Smooth muscle cell (in vitro differentiated cells): ENCODE data around the gene PATL2. TPM values are rescaled to one million over a fixed set of nuclear protein-coding genes. Genes with fewer than 3 reads are reported as not detected.
A peak's percentile ranks its signal among the peaks of the same experiment; 100 is the strongest.
"Not testable (repeated sequence)": the region's sequence is repeated elsewhere in the genome, so short reads cannot be mapped to it uniquely, and the experiment has no call there.

Experiments
- DNase-seq: peaks from one replicate; lab custom pipeline; 2025; ENCODE audit not compliant: unreplicated experiment; lab: John Stamatoyannopoulos, UW
- H2AFZ ChIP-seq: fragments of 200-600 bp; sonication (generic); 2 replicates; pipeline ENCODE4 v1.6.0; 2016; ENCODE audit warnings: antibody characterized with exemption, low read depth, mild to moderate bottlenecking
- H3F3A ChIP-seq: fragments of 200-600 bp; sonication (generic); 2 replicates; pipeline ENCODE4 v1.6.0; 2017; ENCODE audit warnings: antibody characterized with exemption, low read depth
- H3K27ac ChIP-seq: fragments of 200-600 bp; sonication (generic); 2 replicates; pipeline ENCODE4 v1.5.1; 2016; ENCODE audit warnings: low read depth, mild to moderate bottlenecking
- H3K27me3 ChIP-seq: fragments of 200-600 bp; sonication (generic); 2 replicates; pipeline ENCODE4 v1.6.1; 2016; ENCODE audit warnings: low read depth, mild to moderate bottlenecking
- H3K36me3 ChIP-seq: fragments of 200-600 bp; sonication (generic); 2 replicates; pipeline ENCODE4 v1.5.1; 2016; ENCODE audit warnings: low read depth
- H3K4me1 ChIP-seq: fragments of 200-600 bp; sonication (generic); 2 replicates; pipeline ENCODE4 v1.5.1; 2016; ENCODE audit warnings: low read depth
- H3K4me2 ChIP-seq: fragments of 200-600 bp; sonication (generic); 2 replicates; pipeline ENCODE4 v1.6.0; 2016; ENCODE audit warnings: mild to moderate bottlenecking
- H3K4me3 ChIP-seq: fragments of 200-600 bp; sonication (generic); 2 replicates; pipeline ENCODE4 v1.5.1; 2016; ENCODE audit warnings: mild to moderate bottlenecking
- H3K79me2 ChIP-seq: fragments of 200-600 bp; sonication (generic); 2 replicates; pipeline ENCODE4 v1.6.0; 2016; ENCODE audit warnings: low read depth, mild to moderate bottlenecking
- H3K9ac ChIP-seq: fragments of 200-600 bp; sonication (generic); 2 replicates; pipeline ENCODE4 v1.6.0; 2016; ENCODE audit warnings: low read depth
- H3K9me3 ChIP-seq: fragments of 200-600 bp; sonication (generic); replicated peaks from 2 replicates; pipeline ENCODE4 v1.5.1; 2016; ENCODE audit warnings: low read depth
- H4K20me1 ChIP-seq: fragments of 200-600 bp; sonication (generic); 2 replicates; pipeline ENCODE4 v1.6.0; 2016; ENCODE audit warnings: low read depth
- WGBS: methylation state at CpG from one replicate; pipeline ENCODE4 v1.1.7; 2016; ENCODE audit warnings: low lambda C conversion rate; 5-methylcytosine and 5-hydroxymethylcytosine counted together
- polyA plus RNA-seq: library from polyadenylated mRNA; unstranded; fragments of >200 nt; fragmentation: Nextera tagmentation; extraction: Ambion mirVana; gene quantifications from 2 replicates; pipeline ENCODE4 v1.2.1, GENCODE V29; 2016
- total RNA-seq: library from RNA; depleted of rRNA; stranded (reverse); fragments of >200 nt; gene quantifications from 2 replicates; pipeline ENCODE4 v1.2.3, GENCODE V29; 2014
- TF ChIP-seq, protein P1 (sequence below): fragments of 200-600 bp; sonication (generic); IDR thresholded peaks from 2 replicates; pipeline ENCODE4 v1.5.1; 2017; ENCODE audit warnings: borderline replicate concordance, mild to moderate bottlenecking, antibody characterized with exemption; ENCODE audit not compliant: insufficient read depth, poor library complexity, severe bottlenecking

The PATL2 gene
- total and polyA plus RNA-seq, 2 experiments from 2014 or later, result not detected

DNA sequence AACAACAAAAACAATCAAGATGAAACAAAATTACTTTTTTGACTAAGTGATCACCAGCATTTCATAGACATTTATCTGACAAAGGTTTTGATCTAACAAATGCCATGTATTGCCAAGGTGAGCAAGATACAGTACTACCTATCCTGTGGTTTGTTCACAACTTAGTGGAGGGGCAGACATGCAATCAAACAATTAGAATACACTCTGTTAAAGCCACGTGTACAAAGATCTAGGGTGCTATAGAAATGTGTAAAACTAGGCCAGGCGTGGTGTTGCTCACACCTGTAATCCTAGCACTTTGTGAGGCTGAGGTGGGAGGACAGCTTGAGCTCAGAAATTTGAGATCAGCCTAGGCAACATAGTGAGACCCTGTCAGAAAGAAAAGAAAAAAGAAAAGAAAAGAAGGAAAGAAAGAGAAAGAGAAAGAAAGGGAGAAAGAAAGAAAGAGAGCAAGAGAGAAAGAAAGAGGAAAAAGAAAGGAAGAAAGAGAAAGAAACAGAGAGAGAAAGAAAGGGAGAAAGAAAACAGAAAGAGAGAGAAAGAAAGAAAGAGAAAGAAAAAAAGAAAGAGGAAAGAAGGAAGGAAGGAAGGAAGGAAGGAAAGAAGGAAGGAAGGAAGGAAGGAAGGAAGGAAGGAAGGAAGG, 23.8 kb upstream of the PATL2 start:
- peak overlapping the region; percentile 36 for H3K4me2 ChIP-seq
- no peak overlapping the region for H3K9ac ChIP-seq
- TF ChIP-seq, protein P1, sequence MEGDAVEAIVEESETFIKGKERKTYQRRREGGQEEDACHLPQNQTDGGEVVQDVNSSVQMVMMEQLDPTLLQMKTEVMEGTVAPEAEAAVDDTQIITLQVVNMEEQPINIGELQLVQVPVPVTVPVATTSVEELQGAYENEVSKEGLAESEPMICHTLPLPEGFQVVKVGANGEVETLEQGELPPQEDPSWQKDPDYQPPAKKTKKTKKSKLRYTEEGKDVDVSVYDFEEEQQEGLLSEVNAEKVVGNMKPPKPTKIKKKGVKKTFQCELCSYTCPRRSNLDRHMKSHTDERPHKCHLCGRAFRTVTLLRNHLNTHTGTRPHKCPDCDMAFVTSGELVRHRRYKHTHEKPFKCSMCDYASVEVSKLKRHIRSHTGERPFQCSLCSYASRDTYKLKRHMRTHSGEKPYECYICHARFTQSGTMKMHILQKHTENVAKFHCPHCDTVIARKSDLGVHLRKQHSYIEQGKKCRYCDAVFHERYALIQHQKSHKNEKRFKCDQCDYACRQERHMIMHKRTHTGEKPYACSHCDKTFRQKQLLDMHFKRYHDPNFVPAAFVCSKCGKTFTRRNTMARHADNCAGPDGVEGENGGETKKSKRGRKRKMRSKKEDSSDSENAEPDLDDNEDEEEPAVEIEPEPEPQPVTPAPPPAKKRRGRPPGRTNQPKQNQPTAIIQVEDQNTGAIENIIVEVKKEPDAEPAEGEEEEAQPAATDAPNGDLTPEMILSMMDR, result no peak
- H3K4me1 ChIP-seq, result no peaks in the 10 kb centered on the region
- peak overlapping the region; percentile 79 for H3K27ac ChIP-seq
- 78% methylated on average over 2 of the region's 2 CpGs for WGBS
- H3K27me3 ChIP-seq, result no peaks in the 10 kb centered on the region
- peaks cover 12% of the 10 kb centered on the region for H3F3A ChIP-seq
- H3K9me3 ChIP-seq, result no peaks in the 10 kb centered on the region
- H3K4me3 ChIP-seq, result no peak overlapping the region
- H3K79me2 ChIP-seq, result no peaks in the 10 kb centered on the region
- peak overlapping the region; percentile 90 for H2AFZ ChIP-seq
- H3K36me3 ChIP-seq, result no peaks in the 10 kb centered on the region
- no peaks in the 10 kb centered on the region for H4K20me1 ChIP-seq
- no peak for DNase-seq

DNA sequence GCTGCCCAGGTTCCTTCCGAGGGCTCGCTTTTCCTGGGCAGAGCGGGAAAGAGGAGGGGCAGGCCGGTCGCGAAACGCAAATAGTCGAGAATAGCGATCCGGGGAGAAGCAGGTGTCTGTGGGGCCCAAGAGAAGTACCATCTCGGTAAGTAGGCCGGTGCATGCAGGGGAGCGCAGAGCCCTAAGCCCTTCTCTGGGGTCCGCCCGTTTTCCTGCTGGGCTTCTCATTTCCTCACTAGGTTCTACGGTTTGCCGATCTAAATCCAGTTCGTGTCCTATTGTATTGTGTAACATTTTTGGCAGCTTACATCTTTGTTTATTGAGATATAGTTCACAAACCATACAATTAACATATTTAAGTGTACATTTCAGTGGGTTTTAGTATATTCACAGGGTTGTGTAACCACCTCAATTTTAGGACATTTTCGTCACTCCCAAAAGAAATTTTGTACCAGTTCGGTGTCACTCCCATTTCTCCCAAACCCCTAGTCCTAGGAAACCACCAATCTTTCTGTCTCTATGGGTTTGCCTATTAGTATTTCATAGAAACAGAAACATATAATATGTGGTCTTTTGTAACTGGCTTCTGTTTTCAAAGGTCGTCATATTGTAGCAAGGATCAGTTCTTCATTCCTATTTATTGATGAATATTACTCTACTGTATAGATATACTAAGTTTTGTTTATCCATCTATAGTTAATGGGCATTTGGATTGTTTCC, 18.4 kb upstream of the PATL2 start:
- no peaks in the 10 kb centered on the region for H3K79me2 ChIP-seq
- no peaks in the 10 kb centered on the region for H4K20me1 ChIP-seq
- H3K4me2 ChIP-seq, result peak overlapping the region; percentile 86
- TF ChIP-seq, protein P1, result no peak
- H3K27ac ChIP-seq, result peak overlapping the region; percentile 83
- H2AFZ ChIP-seq, result peak overlapping the region; percentile 86
- DNase-seq, result no peak
- H3K9ac ChIP-seq, result peak overlapping the region; percentile 82
- H3K4me1 ChIP-seq, result no peaks in the 10 kb centered on the region
- H3K27me3 ChIP-seq, result no peaks in the 10 kb centered on the region
- H3K4me3 ChIP-seq, result peak overlapping the region; percentile 65
- 15% methylated on average over 21 of the region's 21 CpGs for WGBS
- H3K36me3 ChIP-seq, result no peaks in the 10 kb centered on the region
- H3F3A ChIP-seq, result peaks cover 16% of the 10 kb centered on the region
- no peaks in the 10 kb centered on the region for H3K9me3 ChIP-seq

DNA sequence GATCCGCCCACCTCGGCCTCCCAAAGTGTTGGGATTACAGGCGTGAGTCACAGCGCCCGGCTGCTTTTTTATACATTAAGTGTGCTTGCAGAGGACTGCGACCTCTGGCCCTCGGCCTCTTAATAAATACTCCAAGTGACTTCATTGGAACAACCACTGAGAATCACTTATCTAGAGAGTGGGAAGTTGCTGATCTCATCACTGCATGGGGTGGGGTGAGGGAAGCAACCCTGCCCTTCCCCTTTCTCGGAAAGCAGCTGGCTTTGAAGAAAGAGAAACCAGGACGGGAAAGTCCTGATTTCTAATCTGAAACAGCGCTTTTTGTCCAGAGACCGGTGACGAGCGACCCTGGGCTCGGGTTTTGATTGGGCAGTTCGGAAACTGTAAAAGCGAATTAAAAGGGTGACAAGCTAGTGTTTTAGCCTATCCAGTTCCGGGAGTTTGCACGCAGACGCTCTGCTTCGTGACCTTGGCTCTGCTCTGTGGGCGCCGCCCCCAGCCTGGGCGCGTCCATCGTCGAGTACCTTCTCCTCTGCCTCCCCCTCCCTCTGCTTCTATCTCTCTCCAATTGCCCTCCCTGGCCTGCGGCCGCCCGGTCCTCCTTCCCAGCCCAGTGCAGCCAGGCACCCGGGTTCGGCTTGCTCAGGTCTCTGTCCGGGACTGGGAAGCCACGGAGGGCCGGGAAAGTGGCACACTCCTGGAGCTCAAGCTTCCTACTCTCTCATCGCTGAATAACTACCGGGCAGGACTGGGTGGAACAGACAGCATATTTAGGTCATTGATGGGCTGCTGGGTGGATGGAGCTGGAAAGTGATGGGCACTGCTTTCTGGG, 17.7 kb upstream of the PATL2 start:
- H2AFZ ChIP-seq, result peak overlapping the region; percentile 86
- H3K27me3 ChIP-seq, result no peaks in the 10 kb centered on the region
- H3F3A ChIP-seq, result peaks cover 16% of the 10 kb centered on the region
- H3K9ac ChIP-seq, result peak overlapping the region; percentile 82
- WGBS, result under 1% methylated on average over 36 of the region's 36 CpGs
- peak; percentile 73 for DNase-seq
- H3K4me2 ChIP-seq, result peak overlapping the region; percentile 86
- H3K4me3 ChIP-seq, result peak overlapping the region; percentile 65
- TF ChIP-seq, protein P1, result no peak
- H3K36me3 ChIP-seq, result no peaks in the 10 kb centered on the region
- no peaks in the 10 kb centered on the region for H4K20me1 ChIP-seq
- H3K27ac ChIP-seq, result peak overlapping the region; percentile 83
- no peaks in the 10 kb centered on the region for H3K4me1 ChIP-seq
- H3K9me3 ChIP-seq, result no peaks in the 10 kb centered on the region
- H3K79me2 ChIP-seq, result no peaks in the 10 kb centered on the region

DNA sequence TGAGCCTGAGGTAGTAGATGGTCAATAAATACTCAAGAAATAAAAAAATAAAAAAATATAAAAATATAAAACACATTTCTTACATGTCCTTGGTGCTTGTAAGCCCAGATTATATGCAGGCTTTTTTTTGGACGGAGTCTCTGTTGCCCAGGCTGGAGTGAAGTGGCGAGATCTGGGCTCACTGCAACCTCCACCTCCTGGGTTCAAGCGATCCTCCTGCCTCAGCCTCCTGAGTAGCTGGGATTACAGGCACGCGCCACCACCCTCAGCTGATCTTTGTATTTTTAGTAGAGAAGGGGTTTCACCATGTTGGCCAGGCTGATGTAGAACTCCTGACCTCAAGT, 17.1 kb upstream of the PATL2 start:
- not testable (repeated sequence) for DNase-seq, H2AFZ ChIP-seq, H3K79me2 ChIP-seq, H3K9me3 ChIP-seq, H3K4me1 ChIP-seq, H4K20me1 ChIP-seq, H3K27me3 ChIP-seq, H3K36me3 ChIP-seq
- Histone ChIP-seq H3K4me3 (peak overlapping the region; percentile 65), H3K4me2 (peak overlapping the region; percentile 86), H3K27ac (peak overlapping the region; percentile 83), H3K9ac (peak overlapping the region; percentile 82), H3F3A (peaks cover 16% of the 10 kb centered on the region)
- 44% methylated on average over 5 of the region's 5 CpGs for WGBS
